KMS-11 (cell line): ENCODE measurements around the gene C10orf105.

Experiments
- H2AFZ ChIP-seq: fragments of 200-600 bp; sonication (generic); 2 replicates; pipeline ENCODE4 v1.6.1; 2016; ENCODE audit warnings: antibody characterized with exemption, mixed run types, low read depth
- H3K27ac ChIP-seq: fragments of 200-600 bp; sonication (generic); 2 replicates; pipeline ENCODE4 v1.6.1; 2016; ENCODE audit warnings: mild to moderate bottlenecking, mixed run types
- H3K27me3 ChIP-seq: fragments of 200-600 bp; sonication (generic); 2 replicates; pipeline ENCODE4 v1.6.1; 2017; ENCODE audit warnings: mild to moderate bottlenecking, low read depth, mixed run types, moderate library complexity; ENCODE audit not compliant: insufficient read depth
- H3K36me3 ChIP-seq: fragments of 200-600 bp; sonication (generic); 2 replicates; pipeline ENCODE4 v1.6.1; 2017; ENCODE audit warnings: mild to moderate bottlenecking, mixed run types; ENCODE audit not compliant: insufficient read depth
- H3K4me1 ChIP-seq: fragments of 200-600 bp; sonication (generic); 2 replicates; pipeline ENCODE4 v1.6.1; 2016; ENCODE audit warnings: mild to moderate bottlenecking, low read depth, mixed run types; ENCODE audit not compliant: poor library complexity, severe bottlenecking
- H3K4me2 ChIP-seq: fragments of 200-600 bp; sonication (generic); 2 replicates; pipeline ENCODE4 v1.7.0; 2016; ENCODE audit warnings: mild to moderate bottlenecking, mixed run types
- H3K4me3 ChIP-seq: fragments of 200-600 bp; sonication (generic); IDR thresholded peaks from 2 replicates; pipeline ENCODE4 v1.6.1; 2017; ENCODE audit warnings: low read depth, low read length, mixed read lengths; ENCODE audit not compliant: insufficient read depth
- H3K79me2 ChIP-seq: fragments of 200-600 bp; sonication (generic); 2 replicates; pipeline ENCODE4 v1.6.1; 2016; ENCODE audit warnings: low read depth, mixed run types; ENCODE audit not compliant: insufficient read depth
- H3K9ac ChIP-seq: fragments of 200-600 bp; sonication (generic); 2 replicates; pipeline ENCODE4 v1.6.1; 2016; ENCODE audit warnings: mild to moderate bottlenecking, mixed run types
- H4K20me1 ChIP-seq: fragments of 200-600 bp; sonication (generic); 2 replicates; pipeline ENCODE4 v1.6.1; 2016; ENCODE audit warnings: mild to moderate bottlenecking, mixed run types; ENCODE audit not compliant: insufficient read depth
- CTCF ChIP-seq: fragments of 200-600 bp; sonication (generic); conservative IDR thresholded peaks from 2 replicates; pipeline ENCODE4 v1.6.1; 2017; ENCODE audit warnings: low read depth, mild to moderate bottlenecking, antibody characterized with exemption, low read length, moderate library complexity, mixed read lengths

Gene C10orf105

GRCh38 chr10:71705582-71705981 is 14.0 kb downstream of the C10orf105 start:
- Histone ChIP-seq H3K4me1 (no peaks in the 10 kb centered on the region), H2AFZ (no peak overlapping the region)
- TF ChIP-seq CTCF, result no peak

GRCh38 chr10:71704816-71705215 is 14.8 kb downstream of the C10orf105 start:
- Histone ChIP-seq H4K20me1 (no peaks in the 10 kb centered on the region), H3K79me2 (no peaks in the 10 kb centered on the region), H3K9ac (no peak overlapping the region)

More at GRCh38 chr10:71705582-71705981, 14.0 kb downstream of the C10orf105 start:
- H3K27me3 ChIP-seq, result peaks cover 76% of the 10 kb centered on the region
- no peak overlapping the region for H3K27ac ChIP-seq
- no peak overlapping the region for H3K4me2 ChIP-seq
- H4K20me1 ChIP-seq, result no peaks in the 10 kb centered on the region
- no peak overlapping the region for H3K9ac ChIP-seq
- no peaks in the 10 kb centered on the region for H3K79me2 ChIP-seq
- no peaks in the 10 kb centered on the region for H3K36me3 ChIP-seq
- no peak overlapping the region for H3K4me3 ChIP-seq

GRCh38 chr10:71703577-71703976 is 16.0 kb downstream of the C10orf105 start:
- Histone ChIP-seq H3K4me2 (no peak overlapping the region), H3K9ac (no peak overlapping the region), H3K27me3 (peaks cover 91% of the 10 kb centered on the region), H3K4me3 (no peak overlapping the region), H2AFZ (no peak overlapping the region), H4K20me1 (no peaks in the 10 kb centered on the region), H3K4me1 (no peaks in the 10 kb centered on the region), H3K79me2 (no peaks in the 10 kb centered on the region), H3K27ac (no peak overlapping the region), H3K36me3 (no peaks in the 10 kb centered on the region)
- no peak for TF ChIP-seq CTCF

More at GRCh38 chr10:71704816-71705215, 14.8 kb downstream of the C10orf105 start:
- Histone ChIP-seq H3K36me3 (no peaks in the 10 kb centered on the region), H2AFZ (no peak overlapping the region), H3K4me1 (no peaks in the 10 kb centered on the region), H3K27ac (no peak overlapping the region), H3K4me2 (no peak overlapping the region), H3K4me3 (no peak overlapping the region), H3K27me3 (peaks cover 80% of the 10 kb centered on the region)
- TF ChIP-seq CTCF, result no peak

GRCh38 chr10:71701496-71702132 is 18.0 kb downstream of the C10orf105 start:
- peaks cover 77% of the 10 kb centered on the region for H3K27me3 ChIP-seq
- H3K9ac ChIP-seq, result no peak overlapping the region

More at GRCh38 chr10:71701496-71702132, 18.0 kb downstream of the C10orf105 start:
- no peak overlapping the region for H3K4me2 ChIP-seq
- no peak overlapping the region for H3K4me3 ChIP-seq
- no peak overlapping the region for H2AFZ ChIP-seq
- H4K20me1 ChIP-seq, result no peaks in the 10 kb centered on the region
- no peaks in the 10 kb centered on the region for H3K79me2 ChIP-seq
- H3K27ac ChIP-seq, result no peak overlapping the region
- TF ChIP-seq CTCF, result no peak
- H3K36me3 ChIP-seq, result no peaks in the 10 kb centered on the region
- no peaks in the 10 kb centered on the region for H3K4me1 ChIP-seq
